ENCODE results near the gene SLC39A6. TPM values are rescaled to one million over a fixed set of nuclear protein-coding genes. Genes with fewer than 3 reads are reported as not detected.

SLC39A6 gene
- total and polyA plus RNA-seq, 2 of the 13 experiments (the other 11 are each of a cell fraction or from before 2014, with no cell fraction given) = 41.7 to 59.2 TPM

DNA sequence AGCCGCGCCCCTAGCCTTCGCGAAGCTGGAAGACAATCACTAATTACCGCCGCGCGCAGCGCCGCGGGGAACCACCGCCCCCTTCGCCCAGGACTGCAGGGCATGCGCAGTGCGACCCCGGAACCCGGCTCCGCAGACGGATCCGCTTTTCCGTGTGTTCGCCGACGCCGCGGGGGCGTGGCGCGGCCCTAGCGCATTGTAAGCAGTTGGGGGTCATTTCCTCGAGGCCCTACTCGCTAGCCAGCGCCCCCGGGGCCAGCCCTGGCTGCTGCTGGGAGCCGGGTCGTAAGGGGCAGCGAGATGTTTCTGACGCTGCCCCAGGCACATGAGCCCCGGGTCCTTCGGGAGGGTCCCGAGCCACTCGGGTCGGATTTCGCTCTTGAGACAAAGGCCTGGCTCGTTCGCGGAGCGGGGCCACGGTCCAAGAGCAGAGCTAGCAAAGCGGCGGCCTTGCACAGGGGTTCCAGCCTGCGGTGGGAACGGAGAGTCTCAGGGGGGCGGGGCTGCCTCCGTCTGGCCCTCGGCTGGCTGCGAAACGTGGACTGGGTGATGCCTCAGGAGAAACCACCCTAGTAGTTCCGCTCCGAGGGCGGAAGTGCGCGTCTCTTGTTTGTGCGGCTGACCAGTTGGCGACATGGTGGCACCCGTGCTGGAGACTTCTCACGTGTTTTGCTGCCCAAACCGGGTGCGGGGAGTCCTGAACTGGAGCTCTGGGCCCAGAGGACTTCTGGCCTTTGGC is at the start of gene SLC39A6, which contains the start of gene ELP2 (continued):
- TF ChIP-seq, protein P1, sequence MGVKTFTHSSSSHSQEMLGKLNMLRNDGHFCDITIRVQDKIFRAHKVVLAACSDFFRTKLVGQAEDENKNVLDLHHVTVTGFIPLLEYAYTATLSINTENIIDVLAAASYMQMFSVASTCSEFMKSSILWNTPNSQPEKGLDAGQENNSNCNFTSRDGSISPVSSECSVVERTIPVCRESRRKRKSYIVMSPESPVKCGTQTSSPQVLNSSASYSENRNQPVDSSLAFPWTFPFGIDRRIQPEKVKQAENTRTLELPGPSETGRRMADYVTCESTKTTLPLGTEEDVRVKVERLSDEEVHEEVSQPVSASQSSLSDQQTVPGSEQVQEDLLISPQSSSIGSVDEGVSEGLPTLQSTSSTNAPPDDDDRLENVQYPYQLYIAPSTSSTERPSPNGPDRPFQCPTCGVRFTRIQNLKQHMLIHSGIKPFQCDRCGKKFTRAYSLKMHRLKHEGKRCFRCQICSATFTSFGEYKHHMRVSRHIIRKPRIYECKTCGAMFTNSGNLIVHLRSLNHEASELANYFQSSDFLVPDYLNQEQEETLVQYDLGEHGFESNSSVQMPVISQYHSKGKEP (CRISPR knock-in tag; IDR thresholded peaks at IDR 0.05) = peak; percentile 49; the same call in 1 of the 2 replicates
- TF ChIP-seq, protein P2, sequence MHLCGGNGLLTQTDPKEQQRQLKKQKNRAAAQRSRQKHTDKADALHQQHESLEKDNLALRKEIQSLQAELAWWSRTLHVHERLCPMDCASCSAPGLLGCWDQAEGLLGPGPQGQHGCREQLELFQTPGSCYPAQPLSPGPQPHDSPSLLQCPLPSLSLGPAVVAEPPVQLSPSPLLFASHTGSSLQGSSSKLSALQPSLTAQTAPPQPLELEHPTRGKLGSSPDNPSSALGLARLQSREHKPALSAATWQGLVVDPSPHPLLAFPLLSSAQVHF (CRISPR knock-in tag; IDR thresholded peaks at IDR 0.05) = peak; percentile 80
- peak; percentile 79 for TF ChIP-seq HNRNPLL (IDR thresholded peaks at IDR 0.05; ENCODE audit: low read depth, low read length, poor library complexity, severe bottlenecking)
- 0 out of 2 replicates have a peak, but pooled peaks have one; percentile 46 for TF ChIP-seq ZNF564 (CRISPR knock-in tag; IDR thresholded peaks at IDR 0.05)
- no peak; the same call in 1 of the 2 replicates for TF ChIP-seq SP2 (CRISPR knock-in tag; IDR thresholded peaks at IDR 0.05)
- TF ChIP-seq, protein P3, sequence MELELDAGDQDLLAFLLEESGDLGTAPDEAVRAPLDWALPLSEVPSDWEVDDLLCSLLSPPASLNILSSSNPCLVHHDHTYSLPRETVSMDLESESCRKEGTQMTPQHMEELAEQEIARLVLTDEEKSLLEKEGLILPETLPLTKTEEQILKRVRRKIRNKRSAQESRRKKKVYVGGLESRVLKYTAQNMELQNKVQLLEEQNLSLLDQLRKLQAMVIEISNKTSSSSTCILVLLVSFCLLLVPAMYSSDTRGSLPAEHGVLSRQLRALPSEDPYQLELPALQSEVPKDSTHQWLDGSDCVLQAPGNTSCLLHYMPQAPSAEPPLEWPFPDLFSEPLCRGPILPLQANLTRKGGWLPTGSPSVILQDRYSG (CRISPR knock-in tag; IDR thresholded peaks at IDR 0.05) = 0 out of 2 replicates have a peak, but pooled peaks have one; percentile 39
- TF ChIP-seq FLYWCH1 (CRISPR knock-in tag; IDR thresholded peaks at IDR 0.05) = peak; percentile 82; the same call in 1 of the 2 replicates
- TF ChIP-seq SIN3B (IDR thresholded peaks at IDR 0.05; ENCODE audit: low read length) = no peak; the same call in 1 of the 2 replicates
- no peak for TF ChIP-seq SRSF9 (IDR thresholded peaks at IDR 0.05; ENCODE audit: borderline replicate concordance, insufficient read depth, low read depth, low read length, poor library complexity, severe bottlenecking)
- TF ChIP-seq PAWR (CRISPR knock-in tag; IDR thresholded peaks at IDR 0.05; ENCODE audit: borderline replicate concordance) = peak; percentile 56; the same call in 1 of the 2 replicates
- peak; percentile 90 for TF ChIP-seq ERF (CRISPR knock-in tag; IDR thresholded peaks at IDR 0.05)
- TF ChIP-seq, protein P4, sequence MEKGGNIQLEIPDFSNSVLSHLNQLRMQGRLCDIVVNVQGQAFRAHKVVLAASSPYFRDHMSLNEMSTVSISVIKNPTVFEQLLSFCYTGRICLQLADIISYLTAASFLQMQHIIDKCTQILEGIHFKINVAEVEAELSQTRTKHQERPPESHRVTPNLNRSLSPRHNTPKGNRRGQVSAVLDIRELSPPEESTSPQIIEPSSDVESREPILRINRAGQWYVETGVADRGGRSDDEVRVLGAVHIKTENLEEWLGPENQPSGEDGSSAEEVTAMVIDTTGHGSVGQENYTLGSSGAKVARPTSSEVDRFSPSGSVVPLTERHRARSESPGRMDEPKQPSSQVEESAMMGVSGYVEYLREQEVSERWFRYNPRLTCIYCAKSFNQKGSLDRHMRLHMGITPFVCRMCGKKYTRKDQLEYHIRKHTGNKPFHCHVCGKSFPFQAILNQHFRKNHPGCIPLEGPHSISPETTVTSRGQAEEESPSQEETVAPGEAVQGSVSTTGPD (CRISPR knock-in tag; IDR thresholded peaks at IDR 0.05) = no peak; the same call in 1 of the 2 replicates
- peak; percentile 89; the same call in 1 of the 2 replicates for TF ChIP-seq SNAPC2 (CRISPR knock-in tag; IDR thresholded peaks at IDR 0.05)
- TF ChIP-seq, protein P5, sequence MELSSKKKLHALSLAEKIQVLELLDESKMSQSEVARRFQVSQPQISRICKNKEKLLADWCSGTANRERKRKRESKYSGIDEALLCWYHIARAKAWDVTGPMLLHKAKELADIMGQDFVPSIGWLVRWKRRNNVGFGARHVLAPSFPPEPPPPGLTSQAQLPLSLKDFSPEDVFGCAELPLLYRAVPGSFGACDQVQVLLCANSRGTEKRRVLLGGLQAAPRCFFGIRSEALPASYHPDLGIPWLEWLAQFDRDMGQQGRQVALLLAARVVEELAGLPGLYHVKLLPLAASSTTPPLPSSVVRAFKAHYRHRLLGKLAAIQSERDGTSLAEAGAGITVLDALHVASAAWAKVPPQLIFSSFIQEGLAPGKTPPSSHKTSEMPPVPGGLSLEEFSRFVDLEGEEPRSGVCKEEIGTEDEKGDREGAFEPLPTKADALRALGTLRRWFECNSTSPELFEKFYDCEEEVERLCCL (CRISPR knock-in tag; IDR thresholded peaks at IDR 0.05; ENCODE audit: borderline replicate concordance) = 0 out of 2 replicates have a peak, but pooled peaks have one; percentile 36
- TF ChIP-seq, protein P6, sequence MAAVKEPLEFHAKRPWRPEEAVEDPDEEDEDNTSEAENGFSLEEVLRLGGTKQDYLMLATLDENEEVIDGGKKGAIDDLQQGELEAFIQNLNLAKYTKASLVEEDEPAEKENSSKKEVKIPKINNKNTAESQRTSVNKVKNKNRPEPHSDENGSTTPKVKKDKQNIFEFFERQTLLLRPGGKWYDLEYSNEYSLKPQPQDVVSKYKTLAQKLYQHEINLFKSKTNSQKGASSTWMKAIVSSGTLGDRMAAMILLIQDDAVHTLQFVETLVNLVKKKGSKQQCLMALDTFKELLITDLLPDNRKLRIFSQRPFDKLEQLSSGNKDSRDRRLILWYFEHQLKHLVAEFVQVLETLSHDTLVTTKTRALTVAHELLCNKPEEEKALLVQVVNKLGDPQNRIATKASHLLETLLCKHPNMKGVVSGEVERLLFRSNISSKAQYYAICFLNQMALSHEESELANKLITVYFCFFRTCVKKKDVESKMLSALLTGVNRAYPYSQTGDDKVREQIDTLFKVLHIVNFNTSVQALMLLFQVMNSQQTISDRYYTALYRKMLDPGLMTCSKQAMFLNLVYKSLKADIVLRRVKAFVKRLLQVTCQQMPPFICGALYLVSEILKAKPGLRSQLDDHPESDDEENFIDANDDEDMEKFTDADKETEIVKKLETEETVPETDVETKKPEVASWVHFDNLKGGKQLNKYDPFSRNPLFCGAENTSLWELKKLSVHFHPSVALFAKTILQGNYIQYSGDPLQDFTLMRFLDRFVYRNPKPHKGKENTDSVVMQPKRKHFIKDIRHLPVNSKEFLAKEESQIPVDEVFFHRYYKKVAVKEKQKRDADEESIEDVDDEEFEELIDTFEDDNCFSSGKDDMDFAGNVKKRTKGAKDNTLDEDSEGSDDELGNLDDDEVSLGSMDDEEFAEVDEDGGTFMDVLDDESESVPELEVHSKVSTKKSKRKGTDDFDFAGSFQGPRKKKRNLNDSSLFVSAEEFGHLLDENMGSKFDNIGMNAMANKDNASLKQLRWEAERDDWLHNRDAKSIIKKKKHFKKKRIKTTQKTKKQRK (IDR thresholded peaks at IDR 0.05; ENCODE audit: low read length) = no peak
- no peak for TF ChIP-seq RFX3 (CRISPR knock-in tag; IDR thresholded peaks at IDR 0.05)
- no peak; the same call in 1 of the 2 replicates for TF ChIP-seq ZNF839 (CRISPR knock-in tag; IDR thresholded peaks at IDR 0.05; ENCODE audit: borderline replicate concordance)
- no peak for TF ChIP-seq GATA4 (IDR thresholded peaks at IDR 0.05; ENCODE audit: borderline replicate concordance, low read depth)
